ENCODE measurements around the gene CA9. TPM values are rescaled to one million over a fixed set of nuclear protein-coding genes. Genes with fewer than 3 reads are reported as not detected.

CA9 gene
- total and polyA plus RNA-seq, 4 donors: 0.88 to 2.4 (median 1.3) TPM

DNA sequence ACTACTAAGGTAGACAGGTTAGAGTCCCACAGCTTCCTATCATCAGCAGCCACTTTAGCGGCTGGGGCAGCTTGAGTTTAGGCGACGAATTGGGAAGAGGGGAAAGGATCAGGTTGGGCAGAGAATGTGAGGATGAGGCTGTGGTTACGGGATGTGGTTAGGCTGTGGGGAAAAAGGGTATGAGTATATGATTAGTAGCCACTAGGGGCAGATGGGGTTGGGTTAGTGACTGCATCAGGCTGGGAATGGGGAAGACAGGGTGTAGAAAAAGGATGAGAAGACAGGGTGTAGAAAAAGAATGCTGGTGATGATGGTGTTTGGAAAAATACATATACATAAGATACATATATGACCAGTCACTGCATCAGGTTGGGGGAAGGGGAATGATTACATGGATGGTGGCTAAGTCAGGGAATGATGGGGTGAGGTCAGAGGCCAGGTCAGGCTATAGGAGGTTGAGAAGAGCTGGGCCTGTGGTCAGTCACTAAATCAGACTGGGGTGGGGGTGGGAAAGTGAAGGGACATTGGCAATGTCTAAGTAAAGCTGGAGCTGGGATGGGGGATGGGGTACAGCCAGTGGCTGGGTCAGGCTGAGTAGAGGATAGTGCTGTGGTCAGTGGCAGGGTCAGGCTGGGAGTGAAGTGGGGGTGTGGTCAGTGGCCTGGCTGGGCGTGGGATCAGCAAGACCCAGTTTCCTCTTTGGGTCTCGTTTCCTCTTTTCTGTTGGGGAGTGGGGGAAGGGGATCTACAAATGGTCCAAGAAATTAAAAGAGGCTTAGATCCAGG lies 56.2 kb downstream of the CA9 start:
- H3K27ac ChIP-seq (ENCODE audit: low read depth in 1 of 2, low read length in 1 of 2): peak overlapping the region; percentile 76 to 95
- H3K27me3 ChIP-seq (ENCODE audit: control insufficient read depth in 3 of 3, insufficient read depth in 3 of 3, low read length in 2 of 3): no peaks in the 10 kb centered on the region
- peak overlapping the region; percentile 74 for H3K4me3 ChIP-seq
- H3K36me3 ChIP-seq (ENCODE audit: control insufficient read depth in 4 of 4, insufficient read depth in 4 of 4, low read length in 4 of 4): peaks cover 7 to 19% (median 12%) of the 10 kb centered on the region in 4 donors
- peaks cover 14 to 68% (median 26%) of the 10 kb centered on the region in 5 donors for H3K4me1 ChIP-seq (ENCODE audit: control insufficient read depth in 5 of 5, insufficient read depth in 5 of 5, low read length in 5 of 5)
- peak; percentile 44 to 75 (median 66) for DNase-seq
- 10 to 18% methylated on average over 6 of the region's 6 CpGs for WGBS, 2 donors
- no peaks in the 10 kb centered on the region for H3K9me3 ChIP-seq (ENCODE audit: control insufficient read depth in 4 of 4, insufficient read depth in 3 of 4, low read length in 3 of 4)
- TF ChIP-seq, protein P1, sequence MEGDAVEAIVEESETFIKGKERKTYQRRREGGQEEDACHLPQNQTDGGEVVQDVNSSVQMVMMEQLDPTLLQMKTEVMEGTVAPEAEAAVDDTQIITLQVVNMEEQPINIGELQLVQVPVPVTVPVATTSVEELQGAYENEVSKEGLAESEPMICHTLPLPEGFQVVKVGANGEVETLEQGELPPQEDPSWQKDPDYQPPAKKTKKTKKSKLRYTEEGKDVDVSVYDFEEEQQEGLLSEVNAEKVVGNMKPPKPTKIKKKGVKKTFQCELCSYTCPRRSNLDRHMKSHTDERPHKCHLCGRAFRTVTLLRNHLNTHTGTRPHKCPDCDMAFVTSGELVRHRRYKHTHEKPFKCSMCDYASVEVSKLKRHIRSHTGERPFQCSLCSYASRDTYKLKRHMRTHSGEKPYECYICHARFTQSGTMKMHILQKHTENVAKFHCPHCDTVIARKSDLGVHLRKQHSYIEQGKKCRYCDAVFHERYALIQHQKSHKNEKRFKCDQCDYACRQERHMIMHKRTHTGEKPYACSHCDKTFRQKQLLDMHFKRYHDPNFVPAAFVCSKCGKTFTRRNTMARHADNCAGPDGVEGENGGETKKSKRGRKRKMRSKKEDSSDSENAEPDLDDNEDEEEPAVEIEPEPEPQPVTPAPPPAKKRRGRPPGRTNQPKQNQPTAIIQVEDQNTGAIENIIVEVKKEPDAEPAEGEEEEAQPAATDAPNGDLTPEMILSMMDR (IDR thresholded peaks at IDR 0.05; ENCODE audit: control extremely low read depth, extremely low read depth): no peak
- peak overlapping the region in 1 of 2 donors; percentile 88 for H3K9ac ChIP-seq (ENCODE audit: insufficient read depth in 1 of 2, low read length in 2 of 2)
- ATAC-seq (ENCODE audit: insufficient read depth, low FRiP score): no peak

DNA sequence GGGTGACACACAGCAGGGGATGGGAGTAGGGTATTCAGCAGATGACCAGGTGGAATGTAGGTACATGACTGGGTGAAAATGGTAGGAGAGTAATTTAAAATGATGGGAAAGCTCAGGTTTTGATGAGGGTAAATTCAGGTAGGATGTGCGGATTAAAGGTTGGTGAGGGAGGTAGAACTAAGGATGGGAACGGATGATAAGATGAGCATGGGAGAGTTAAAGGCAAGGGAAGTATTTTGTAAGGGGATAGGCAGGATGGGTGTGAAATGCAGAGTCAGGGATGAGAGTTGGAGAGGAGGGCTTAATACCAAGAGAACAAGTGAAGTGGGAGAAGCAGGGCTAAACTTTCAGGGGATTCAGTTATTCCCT lies 56.7 kb downstream of the CA9 start:
- Histone ChIP-seq H3K36me3 (ENCODE audit: control insufficient read depth in 4 of 4, insufficient read depth in 4 of 4, low read length in 4 of 4) (peaks cover 4 to 18% (median 12%) of the 10 kb centered on the region in 4 donors), H3K27me3 (ENCODE audit: control insufficient read depth in 3 of 3, insufficient read depth in 3 of 3, low read length in 2 of 3) (no peaks in the 10 kb centered on the region), H3K4me1 (ENCODE audit: control insufficient read depth in 5 of 5, insufficient read depth in 5 of 5, low read length in 5 of 5) (peaks cover 14 to 68% (median 26%) of the 10 kb centered on the region in 5 donors), H3K4me3 (peak overlapping the region; percentile 74), H3K9me3 (ENCODE audit: control insufficient read depth in 4 of 4, insufficient read depth in 3 of 4, low read length in 3 of 4) (no peaks in the 10 kb centered on the region), H3K9ac (ENCODE audit: insufficient read depth in 1 of 2, low read length in 2 of 2) (peak overlapping the region in 1 of 2 donors; percentile 88), H3K27ac (ENCODE audit: low read depth in 1 of 2, low read length in 1 of 2) (peak overlapping the region; percentile 72 to 95)
- WGBS, 2 donors: 65 to 67% methylated on average over 2 of the region's 2 CpGs
- DNase-seq (no peak), ATAC-seq (ENCODE audit: insufficient read depth, low FRiP score) (no peak)
- TF ChIP-seq, protein P1 (IDR thresholded peaks at IDR 0.05; ENCODE audit: control extremely low read depth, extremely low read depth): no peak

Small RNA genes within 50 kb of the gene (small RNA-seq; reads per million reads assigned to genes)
- gene RMRP (ENCODE audit: low replicate concordance): not detected
- not detected for gene RN7SL22P (ENCODE audit: low replicate concordance)

Other genes with a start within 250 kb of the CA9 start
- 10 to 100 TPM; 12.2 to 25.7 TPM for gene RUSC2, start 183.8 kb upstream of the CA9 start, total RNA-seq
- 10 to 100 TPM; 12.8 to 16.6 TPM for gene RUSC2, start 183.8 kb upstream of the CA9 start, polyA plus RNA-seq
- gene TESK1, start 68.7 kb upstream of the CA9 start, total RNA-seq: 10 to 100 TPM; 13.7 to 46.9 TPM
- gene TESK1, start 68.7 kb upstream of the CA9 start, polyA plus RNA-seq: 10 to 100 TPM; 20.8 to 40.1 TPM
- 1 to 10 TPM; 5.2 to 6.6 TPM for gene CD72, start 55.5 kb upstream of the CA9 start, total RNA-seq
- 10 to 100 TPM in 1 of 2 donors, 1 to 10 TPM in 1; 3.1 to 10.6 TPM for gene CD72, start 55.5 kb upstream of the CA9 start, polyA plus RNA-seq
- 1 to 10 TPM in 1 of 2 donors, under 1 TPM in 1; 0.92 to 3.8 TPM for gene SIT1, start 23.0 kb upstream of the CA9 start, total RNA-seq
- 1 to 10 TPM in 1 of 2 donors, under 1 TPM in 1; 0.87 to 1.9 TPM for gene SIT1, start 23.0 kb upstream of the CA9 start, polyA plus RNA-seq
- gene RMRP, start 15.9 kb upstream of the CA9 start, total RNA-seq: over 10,000 TPM; 30,229 to 39,735 TPM
- gene RMRP, start 15.9 kb upstream of the CA9 start, polyA plus RNA-seq: 100 to 1,000 TPM in 1 of 2 donors, 10 to 100 TPM in 1; 44.8 to 325 TPM
- 10 to 100 TPM in 1 of 2 donors, 1 to 10 TPM in 1; 9.9 to 32.8 TPM for gene CCDC107, start 15.6 kb upstream of the CA9 start, total RNA-seq
- gene CCDC107, start 15.6 kb upstream of the CA9 start, polyA plus RNA-seq: 10 to 100 TPM; 29.2 to 53.9 TPM
- 1 to 10 TPM; 1.3 TPM for gene ARHGEF39, start 8.7 kb upstream of the CA9 start, total RNA-seq
- gene ARHGEF39, start 8.7 kb upstream of the CA9 start, polyA plus RNA-seq: 1 to 10 TPM in 1 of 2 donors, under 1 TPM in 1; 0.47 to 1.4 TPM
- gene TPM2, start 16.0 kb downstream of the CA9 start, total RNA-seq: 100 to 1,000 TPM in 1 of 2 donors, 10 to 100 TPM in 1; 96.0 to 229 TPM
- 100 to 1,000 TPM; 189 to 494 TPM for gene TPM2, start 16.0 kb downstream of the CA9 start, polyA plus RNA-seq
- 100 to 1,000 TPM; 206 to 501 TPM for gene TLN1, start 58.3 kb downstream of the CA9 start, total RNA-seq
- gene TLN1, start 58.3 kb downstream of the CA9 start, polyA plus RNA-seq: 100 to 1,000 TPM in 1 of 2 donors, 10 to 100 TPM in 1; 71.5 to 319 TPM
- gene CREB3, start 58.7 kb downstream of the CA9 start, total RNA-seq: 10 to 100 TPM; 25.1 to 43.3 TPM
- gene CREB3, start 58.7 kb downstream of the CA9 start, polyA plus RNA-seq: 10 to 100 TPM; 38.7 to 39.0 TPM
- 10 to 100 TPM; 42.4 to 78.7 TPM for gene GBA2, start 75.3 kb downstream of the CA9 start, total RNA-seq
- gene GBA2, start 75.3 kb downstream of the CA9 start, polyA plus RNA-seq: 10 to 100 TPM; 44.2 to 48.2 TPM
- 10 to 100 TPM; 13.0 to 33.2 TPM for gene RGP1, start 75.4 kb downstream of the CA9 start, total RNA-seq
- 10 to 100 TPM; 11.7 to 12.9 TPM for gene RGP1, start 75.4 kb downstream of the CA9 start, polyA plus RNA-seq
- gene MSMP, start 80.3 kb downstream of the CA9 start, total RNA-seq: 1 to 10 TPM in 1 of 2 donors, not detected in 1; 1.6 TPM
- 1 to 10 TPM in 1 of 2 donors, under 1 TPM in 1; 0.62 to 1.2 TPM for gene MSMP, start 80.3 kb downstream of the CA9 start, polyA plus RNA-seq
- 10 to 100 TPM; 16.0 to 16.1 TPM for gene NPR2, start 117.7 kb downstream of the CA9 start, total RNA-seq
- 10 to 100 TPM in 1 of 2 donors, 1 to 10 TPM in 1; 6.2 to 11.1 TPM for gene NPR2, start 117.7 kb downstream of the CA9 start, polyA plus RNA-seq
- 10 to 100 TPM; 11.1 to 20.6 TPM for gene SPAG8, start 138.3 kb downstream of the CA9 start, total RNA-seq
- gene SPAG8, start 138.3 kb downstream of the CA9 start, polyA plus RNA-seq: 1 to 10 TPM; 5.8 to 6.9 TPM
- gene HINT2, start 141.1 kb downstream of the CA9 start, total RNA-seq: 10 to 100 TPM; 19.9 to 64.9 TPM
- gene HINT2, start 141.1 kb downstream of the CA9 start, polyA plus RNA-seq: 100 to 1,000 TPM in 1 of 2 donors, 10 to 100 TPM in 1; 52.6 to 112 TPM
- under 1 TPM; 0.14 to 0.25 TPM for gene FAM221B, start 154.8 kb downstream of the CA9 start, total RNA-seq
- gene FAM221B, start 154.8 kb downstream of the CA9 start, polyA plus RNA-seq: under 1 TPM; 0.10 to 0.13 TPM
- gene TMEM8B, start 155.3 kb downstream of the CA9 start, total RNA-seq: 10 to 100 TPM; 11.6 to 13.1 TPM
- 1 to 10 TPM; 6.3 to 6.6 TPM for gene TMEM8B, start 155.3 kb downstream of the CA9 start, polyA plus RNA-seq
- not detected for gene OR13J1, start 196.5 kb downstream of the CA9 start, total RNA-seq
- gene OR13J1, start 196.5 kb downstream of the CA9 start, polyA plus RNA-seq: not detected
- 10 to 100 TPM in 1 of 2 donors, not detected in 1; 14.1 TPM for gene HRCT1, start 232.3 kb downstream of the CA9 start, total RNA-seq
- gene HRCT1, start 232.3 kb downstream of the CA9 start, polyA plus RNA-seq: 1 to 10 TPM; 1.7 to 6.3 TPM
- 1 to 10 TPM; 3.7 to 6.7 TPM for gene SPAAR, start 235.6 kb downstream of the CA9 start, total RNA-seq
- gene SPAAR, start 235.6 kb downstream of the CA9 start, polyA plus RNA-seq: 1 to 10 TPM; 5.7 to 5.8 TPM